Mucosa of stomach (tissue), 1 donor: Measurements from ENCODE around the gene HOXA10.
A peak's percentile ranks its signal among the peaks of the same experiment; 100 is the strongest.

Experiments used
- H3K27me3 ChIP-seq: one replicate; pipeline ENCODE4 v1.7.0; 2013; ENCODE audit warnings: mild to moderate bottlenecking, low read length; ENCODE audit not compliant: control insufficient read depth, insufficient read depth
- H3K36me3 ChIP-seq: one replicate; pipeline ENCODE4 v1.7.0; 2013; ENCODE audit warnings: low read length; ENCODE audit not compliant: control insufficient read depth, insufficient read depth
- H3K4me1 ChIP-seq: one replicate; pipeline ENCODE4 v1.7.0; 2013; ENCODE audit warnings: mild to moderate bottlenecking, low read length; ENCODE audit not compliant: control insufficient read depth, insufficient read depth
- H3K4me3 ChIP-seq: one replicate; pipeline ENCODE4 v1.7.0; 2013; ENCODE audit warnings: low read length
- H3K9ac ChIP-seq: one replicate; pipeline ENCODE4 v1.7.0; 2013; ENCODE audit warnings: mild to moderate bottlenecking, low read length, moderate library complexity
- H3K9me3 ChIP-seq: one replicate; pipeline ENCODE4 v1.7.0; 2013; ENCODE audit warnings: mild to moderate bottlenecking, low read length, moderate library complexity; ENCODE audit not compliant: control insufficient read depth
- donor health status: Pancreatic carcinoma.

HOXA10 gene

GRCh38 chr7:27149842-27150567, 24.1 kb downstream of the HOXA10 start:
- H3K9ac ChIP-seq = no peak overlapping the region
- no peaks in the 10 kb centered on the region for H3K9me3 ChIP-seq
- no peaks in the 10 kb centered on the region for H3K36me3 ChIP-seq
- peaks cover 90% of the 10 kb centered on the region for H3K27me3 ChIP-seq
- H3K4me1 ChIP-seq = peaks cover 40% of the 10 kb centered on the region
- H3K4me3 ChIP-seq = peak overlapping the region; percentile 44

DNA sequence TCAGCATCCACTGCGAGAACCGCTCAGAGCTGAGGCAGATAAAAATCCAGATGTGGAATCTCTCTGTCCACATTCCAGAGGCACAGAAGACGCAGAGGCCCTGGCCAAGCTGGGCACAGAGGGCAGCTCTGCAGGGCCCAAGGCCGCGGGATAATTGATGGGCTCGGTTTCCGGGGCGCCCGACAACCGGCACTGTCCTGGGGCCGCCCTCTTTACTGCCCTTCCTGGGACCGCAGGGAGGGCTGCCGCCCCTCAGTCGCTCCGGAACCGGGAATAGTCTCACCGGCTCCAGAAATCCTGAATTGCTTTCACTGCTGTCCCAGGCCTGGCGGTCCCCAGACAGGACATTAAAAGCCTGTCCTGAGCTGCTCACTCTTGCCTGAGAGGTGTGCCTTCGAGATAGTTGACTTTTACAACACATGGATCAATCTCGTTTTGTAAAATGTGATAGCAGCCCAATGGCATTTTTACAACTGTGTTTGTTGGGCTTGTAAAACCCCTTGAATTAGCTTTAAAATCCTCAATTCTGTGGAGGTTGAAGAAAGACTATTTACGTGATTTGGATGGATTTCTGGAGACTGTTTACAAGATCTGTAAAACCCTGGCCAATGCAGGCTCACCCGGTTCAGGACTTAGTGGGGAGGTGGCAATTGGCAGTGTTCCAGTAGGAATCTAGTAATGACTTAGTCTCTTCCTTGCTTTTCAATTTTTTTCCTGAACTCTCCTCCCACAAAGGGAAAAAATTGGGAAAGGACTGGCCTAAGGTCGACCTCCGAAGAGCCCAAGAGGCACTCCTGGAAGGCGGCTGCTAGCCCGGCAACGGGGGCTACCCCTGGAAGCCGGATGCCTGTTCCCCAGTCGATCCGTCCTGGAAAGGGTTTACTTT, 25.1 kb downstream of the HOXA10 start:
- Histone ChIP-seq H3K4me1 (peaks cover 42% of the 10 kb centered on the region), H3K27me3 (peaks cover 90% of the 10 kb centered on the region), H3K4me3 (no peak overlapping the region), H3K9me3 (no peaks in the 10 kb centered on the region), H3K36me3 (no peaks in the 10 kb centered on the region), H3K9ac (no peak overlapping the region)

DNA sequence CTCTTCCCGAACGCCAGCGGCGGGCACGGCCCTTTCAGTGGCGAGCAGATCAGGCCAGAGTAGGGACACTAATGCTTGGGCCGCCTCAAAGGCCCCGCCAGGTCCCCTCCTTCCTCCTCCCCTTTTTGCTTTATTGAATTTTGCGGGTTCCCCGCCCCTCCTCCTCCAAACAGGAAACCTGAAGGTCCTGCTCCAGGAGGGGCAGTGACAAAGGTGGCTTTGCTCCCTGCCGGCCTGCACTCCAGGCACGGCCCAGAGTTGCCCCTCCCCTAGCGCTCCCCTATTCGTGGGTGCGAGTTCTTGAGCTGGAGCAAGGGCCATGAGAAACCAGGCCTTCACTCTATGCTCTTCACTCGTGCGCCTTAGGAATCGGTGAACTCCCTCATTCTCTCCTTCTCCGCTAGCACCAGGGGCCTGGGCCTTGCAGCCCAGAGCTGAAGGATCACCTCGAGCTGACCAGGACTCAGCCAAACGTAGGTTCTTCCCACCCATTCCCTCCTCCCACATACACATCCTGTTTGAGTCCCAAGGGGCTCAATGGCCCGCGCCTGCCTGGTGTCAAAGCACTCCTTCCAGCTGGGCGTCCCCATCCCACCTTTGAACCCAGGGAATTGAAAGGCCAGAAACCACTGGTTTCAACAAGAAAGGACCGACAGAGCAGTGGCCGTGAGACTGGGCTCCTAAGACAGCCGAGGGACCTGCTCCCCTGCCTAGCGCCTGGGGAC, 25.9 kb downstream of the HOXA10 start:
- Histone ChIP-seq H3K9me3 (no peaks in the 10 kb centered on the region), H3K4me3 (no peak overlapping the region), H3K4me1 (peaks cover 42% of the 10 kb centered on the region), H3K27me3 (peaks cover 84% of the 10 kb centered on the region), H3K9ac (no peak overlapping the region), H3K36me3 (no peaks in the 10 kb centered on the region)

DNA sequence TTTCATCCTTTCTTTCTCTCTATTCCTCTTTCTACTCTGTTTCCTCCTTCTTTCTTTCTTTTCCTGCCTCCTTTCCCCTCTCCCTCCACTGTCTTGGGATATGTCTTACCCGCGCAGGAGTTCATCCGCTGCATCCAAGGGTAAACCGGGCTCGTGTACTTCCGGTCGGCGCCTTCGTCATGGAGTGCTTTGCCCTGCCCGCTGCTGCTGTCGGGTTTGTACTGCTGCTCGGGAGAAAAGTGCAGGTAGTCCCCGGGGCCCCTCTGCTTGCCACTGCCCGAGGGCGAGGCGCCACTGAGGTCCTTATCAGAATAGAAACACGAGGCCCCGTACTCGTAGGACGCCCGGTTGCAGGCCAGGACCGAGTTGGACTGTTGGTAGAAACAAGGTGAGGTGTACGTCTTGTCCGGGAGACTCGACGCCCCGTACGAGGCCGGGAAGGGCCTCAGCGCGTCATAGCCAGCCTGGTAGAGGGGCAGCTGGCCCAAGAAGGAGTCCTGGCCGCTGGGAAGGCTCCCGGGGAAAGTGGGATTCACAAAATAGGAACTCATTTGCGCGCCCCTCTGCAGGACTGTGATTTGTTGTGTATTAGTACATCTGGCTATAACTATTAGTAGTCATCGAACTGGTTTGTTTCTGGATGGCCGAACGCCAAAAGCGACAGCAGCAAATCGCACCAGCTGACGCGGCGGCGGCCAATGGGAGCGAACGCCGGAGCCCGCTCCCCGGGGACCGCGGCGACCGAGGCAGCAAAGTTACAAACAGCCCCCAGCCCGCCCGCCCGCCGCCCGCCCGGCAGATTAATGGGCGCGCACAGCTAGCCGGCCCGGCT, 26.7 kb downstream of the HOXA10 start, which contains the start of gene HOXA6:
HOXA6 (minus strand) TSS at position 576 of the 832 bp plus-strand sequence; CDS start at position 551, 25 bp downstream.
- Histone ChIP-seq H3K4me1 (peaks cover 37% of the 10 kb centered on the region), H3K4me3 (no peak within 1 kb of the TSS), H3K27me3 (peaks cover 77% of the 10 kb centered on the region), H3K36me3 (no peaks in the 10 kb centered on the region), H3K9me3 (no peaks in the 10 kb centered on the region), H3K9ac (no peak within 1 kb of the TSS)

- Histone ChIP-seq H3K27me3 (peaks cover 74% of the 10 kb centered on the region), H3K9me3 (no peaks in the 10 kb centered on the region), H3K4me1 (peaks cover 32% of the 10 kb centered on the region), H3K4me3 (no peak overlapping the region), H3K36me3 (no peaks in the 10 kb centered on the region), H3K9ac (no peak overlapping the region)
Measured at GRCh38 chr7:27146491-27147198, 27.5 kb downstream of the HOXA10 start.

GRCh38 chr7:27145914-27146412, 28.2 kb downstream of the HOXA10 start:
- no peak overlapping the region for H3K9ac ChIP-seq
- peaks cover 26% of the 10 kb centered on the region for H3K4me1 ChIP-seq
- H3K9me3 ChIP-seq = no peaks in the 10 kb centered on the region
- H3K4me3 ChIP-seq = no peak overlapping the region
- H3K27me3 ChIP-seq = peaks cover 67% of the 10 kb centered on the region
- no peaks in the 10 kb centered on the region for H3K36me3 ChIP-seq

DNA sequence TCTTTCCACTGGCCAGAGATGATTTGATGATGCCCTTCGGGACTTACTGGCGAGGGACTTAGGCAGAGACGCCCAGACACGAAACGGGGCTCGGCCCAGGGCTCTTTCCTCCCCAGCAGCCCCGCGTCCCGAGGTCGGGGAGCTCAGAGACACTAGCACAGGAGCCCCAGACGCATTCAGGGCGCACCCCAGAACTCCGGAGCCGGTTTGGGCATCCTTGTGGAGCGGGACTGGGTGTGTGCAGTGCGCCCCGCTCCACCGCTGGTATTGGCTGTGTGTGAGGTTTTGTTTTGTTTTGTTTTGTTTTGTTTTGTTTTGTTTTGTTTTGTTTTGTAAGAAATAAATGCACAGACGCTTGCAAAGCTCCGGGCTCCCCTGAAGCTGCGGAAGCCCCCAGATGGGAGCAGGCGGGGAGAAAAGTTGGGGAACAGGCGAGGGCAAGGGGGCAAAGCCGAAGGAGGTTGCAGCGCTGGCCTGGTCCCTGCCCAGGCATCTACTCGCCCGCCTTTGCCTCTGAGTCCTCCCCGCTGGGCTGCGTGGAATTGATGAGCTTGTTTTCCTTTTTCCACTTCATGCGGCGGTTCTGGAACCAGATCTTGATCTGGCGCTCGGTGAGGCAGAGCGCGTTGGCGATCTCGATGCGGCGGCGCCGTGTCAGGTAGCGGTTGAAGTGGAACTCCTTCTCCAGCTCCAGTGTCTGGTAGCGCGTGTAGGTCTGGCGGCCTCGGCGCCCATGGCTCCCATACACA, 28.8 kb downstream of the HOXA10 start:
- H3K9ac ChIP-seq = no peak overlapping the region
- H3K9me3 ChIP-seq = no peaks in the 10 kb centered on the region
- H3K36me3 ChIP-seq = no peaks in the 10 kb centered on the region
- no peak overlapping the region for H3K4me3 ChIP-seq
- peaks cover 60% of the 10 kb centered on the region for H3K27me3 ChIP-seq
- H3K4me1 ChIP-seq = peaks cover 21% of the 10 kb centered on the region

- H3K36me3 ChIP-seq = no peaks in the 10 kb centered on the region
- H3K9me3 ChIP-seq = no peaks in the 10 kb centered on the region
- H3K4me3 ChIP-seq = peak overlapping the region; percentile 78
- peaks cover 55% of the 10 kb centered on the region for H3K27me3 ChIP-seq
- peaks cover 18% of the 10 kb centered on the region for H3K4me1 ChIP-seq
- no peak overlapping the region for H3K9ac ChIP-seq
Measured at GRCh38 chr7:27144781-27145164, 29.3 kb downstream of the HOXA10 start.

DNA sequence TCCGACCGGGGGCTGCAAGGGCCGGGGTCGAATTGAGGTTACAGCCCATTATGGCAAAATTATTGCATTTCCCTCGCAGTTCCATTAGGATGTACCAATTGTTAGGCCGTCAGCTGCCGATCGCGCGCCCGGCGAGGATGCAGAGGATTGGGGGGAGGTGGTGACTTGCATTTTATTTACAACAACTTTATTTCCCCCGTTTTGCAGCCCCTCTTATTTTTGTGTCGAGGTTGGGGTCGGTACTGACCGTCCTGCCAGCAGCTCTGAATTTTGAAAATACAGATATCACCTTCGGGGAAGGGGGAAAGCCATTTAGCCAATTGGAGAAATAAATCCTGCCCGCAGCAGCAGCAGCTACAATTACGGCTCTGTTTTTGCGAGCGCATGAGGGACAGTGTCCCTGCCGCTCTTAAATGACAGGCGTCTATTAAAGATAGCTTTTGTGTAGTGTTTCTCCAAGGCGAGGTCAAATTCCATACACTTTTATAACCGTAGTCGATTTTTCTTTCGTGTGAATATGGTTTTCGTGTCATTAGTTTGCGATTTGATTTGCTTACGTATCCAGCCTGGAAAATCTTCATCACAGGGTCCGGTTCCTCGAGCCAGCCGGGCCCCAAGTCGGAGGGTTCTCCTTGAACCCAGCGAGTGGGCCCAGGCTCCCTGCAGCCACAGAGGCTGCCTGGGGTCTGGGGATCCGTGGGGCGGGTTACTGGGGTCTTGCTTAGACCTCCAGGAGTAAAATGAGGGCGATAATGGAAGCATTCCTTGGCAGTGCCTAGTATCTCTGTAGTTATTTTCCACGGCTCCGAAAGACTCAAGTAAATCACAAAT, 30.0 kb downstream of the HOXA10 start:
- Histone ChIP-seq H3K9me3 (no peaks in the 10 kb centered on the region), H3K9ac (no peak overlapping the region), H3K27me3 (peaks cover 55% of the 10 kb centered on the region), H3K4me1 (peaks cover 18% of the 10 kb centered on the region), H3K4me3 (peak overlapping the region; percentile 78), H3K36me3 (no peaks in the 10 kb centered on the region)
